K562 (cell line): ENCODE results near the gene VPS35L. TPM values are rescaled to one million over a fixed set of nuclear protein-coding genes. Genes with fewer than 3 reads are reported as not detected.

ENCODE experiments used
- ATAC-seq: fragments of 200-7000 bp; cut with Tn5 transposase; 3 replicates; pipeline ENCODE4 v1.9.1; 2020; ENCODE audit warnings: moderate library complexity
- BruUV-seq: library from RNA; stranded (reverse); fragments of 400-500 nt; replicated peaks from 2 replicates; lab custom pipeline; 2021; lab: Mats Ljungman, UMichigan
- CTCF ChIA-PET: fragments of 300-600 bp; formaldehyde crosslinking; extraction: SDS; loops from one replicate; lab custom pipeline; 2021; ENCODE audit warnings: low intra/inter-chr PET ratio; lab: Yijun Ruan, JAX
- POLR2A ChIA-PET: fragments of 300-600, 350-650 bp; sonication (Branson Sonifier 250); formaldehyde crosslinking; extraction: SDS; loops from one replicate; lab custom pipeline; 2021; ENCODE audit warnings: antibody characterized with exemption, inconsistent platforms; lab: Yijun Ruan, JAX
- DNase-seq, 4 experiments: peaks; one replicate each; pipeline versions ENCODE4 v3.0.0 to v3.0.0-alpha.2; 2011 to 2018; ENCODE audit warnings: low spot score in 3 of 4, mixed read lengths in 3 of 4; ENCODE audit errors: extremely low read depth in 1 of 4
- FAIRE-seq: peaks from 2 replicates; lab custom pipeline; 2011; peaks lifted over from hg19 to GRCh38; lab: Jason Lieb, UNC
- H2AFZ ChIP-seq: 2 replicates; pipeline ENCODE4 v1.6.0; 2011; ENCODE audit warnings: low read depth, low read length, control low read depth, inconsistent platforms
- H3K27ac ChIP-seq: fragments of 200-600 bp; 3 replicates; pipeline ENCODE4 v1.8.0; 2011; ENCODE audit warnings: low read depth, mild to moderate bottlenecking, control low read depth, inconsistent platforms, low read length, moderate library complexity, mixed read lengths; ENCODE audit errors: extremely low read depth
- H3K27me3 ChIP-seq, 2 experiments: fragments of 300-600 bp in 1 of 2; 2 replicates in 1 of 2; 3 replicates in 1 of 2; pipeline versions ENCODE4 v1.6.0 to v1.8.0; 2011; ENCODE audit warnings: inconsistent platforms in 2 of 2, low read length in 2 of 2, mild to moderate bottlenecking in 1 of 2, mixed read lengths in 1 of 2, moderate library complexity in 1 of 2; ENCODE audit not compliant: control insufficient read depth in 2 of 2, insufficient read depth in 2 of 2
- H3K36me3 ChIP-seq: fragments of 300-600 bp; 3 replicates; pipeline ENCODE4 v1.8.0; 2011; ENCODE audit warnings: mild to moderate bottlenecking, low read length, inconsistent platforms; ENCODE audit not compliant: control insufficient read depth, insufficient read depth
- H3K4me1 ChIP-seq, 2 experiments: fragments of 200-600 bp in 1 of 2; replicated peaks in 1 of 2; 2 replicates in 1 of 2; 3 replicates in 1 of 2; pipeline versions ENCODE4 v1.5.1 to v1.8.0; 2011; ENCODE audit warnings: inconsistent platforms in 2 of 2, low read length in 2 of 2, mild to moderate bottlenecking in 1 of 2, mixed read lengths in 1 of 2, moderate library complexity in 1 of 2; ENCODE audit not compliant: control insufficient read depth in 2 of 2, insufficient read depth in 2 of 2
- H3K4me2 ChIP-seq: 2 replicates; pipeline ENCODE4 v1.6.1; 2011; ENCODE audit warnings: low read length, control low read depth, inconsistent platforms, mixed read lengths; ENCODE audit not compliant: insufficient read depth
- H3K4me3 ChIP-seq: fragments of 200-600 bp; sonication (generic), shearing (Covaris generic); 2 replicates; pipeline ENCODE4 v1.5.1; 2016; ENCODE audit warnings: control low read depth, inconsistent platforms
- H3K79me2 ChIP-seq: fragments of 200-600 bp; 3 replicates; pipeline ENCODE4 v1.8.0; 2011; ENCODE audit warnings: low read length, inconsistent platforms; ENCODE audit not compliant: control insufficient read depth, insufficient read depth
- H3K9ac ChIP-seq, 2 experiments: 2 replicates each; pipeline versions ENCODE4 v1.6.0 to v1.6.1; 2011; ENCODE audit warnings: low read depth in 2 of 2, low read length in 2 of 2, control low read depth in 1 of 2, inconsistent platforms in 1 of 2, mild to moderate bottlenecking in 1 of 2, mixed read lengths in 1 of 2; ENCODE audit not compliant: insufficient read depth in 1 of 2
- H3K9me1 ChIP-seq: one replicate; pipeline ENCODE4 v1.6.0; 2011; ENCODE audit warnings: inconsistent platforms, mild to moderate bottlenecking, low read length, moderate library complexity; ENCODE audit not compliant: control insufficient read depth, insufficient read depth
- H3K9me3 ChIP-seq: replicated peaks from 2 replicates; pipeline ENCODE4 v1.5.1; 2011; ENCODE audit warnings: low read depth, low read length, inconsistent platforms; ENCODE audit not compliant: control insufficient read depth, insufficient read depth
- H4K20me1 ChIP-seq: replicated peaks from 2 replicates; pipeline ENCODE4 v1.6.1; 2011; ENCODE audit warnings: low read length, inconsistent platforms, mixed read lengths; ENCODE audit not compliant: control insufficient read depth, insufficient read depth
- E2F4 ChIP-seq: sonication (generic); formaldehyde crosslinking; IDR thresholded peaks from 2 replicates; pipeline ENCODE4 v1.8.0; 2022; ENCODE audit warnings: mild to moderate bottlenecking, low read depth, missing genetic modification reagents
- PHB2 ChIP-seq: fragments of 450-650 bp; IDR thresholded peaks from 2 replicates; pipeline ENCODE4 v1.6.1; 2017; ENCODE audit warnings: low read depth
- POLR2G ChIP-seq: fragments of 200-400 bp; formaldehyde crosslinking; IDR thresholded peaks from 2 replicates; pipeline ENCODE4 v1.6.1; 2017; ENCODE audit warnings: low read depth, mild to moderate bottlenecking, antibody characterized with exemption, low read length, moderate library complexity
- ZFPM2 ChIP-seq: fragments of 250-450 bp; sonication (Bioruptor Pico); IDR thresholded peaks from 2 replicates; pipeline ENCODE4 v1.5.1; 2022; ENCODE audit warnings: mild to moderate bottlenecking
- ZNF253 ChIP-seq: fragments of 250-450 bp; sonication (Bioruptor Pico); conservative IDR thresholded peaks from 2 replicates; pipeline ENCODE4 v1.6.1; 2021; ENCODE audit warnings: mild to moderate bottlenecking
- ZNF3 ChIP-seq: fragments of 250-450 bp; sonication (Bioruptor Pico); IDR thresholded peaks from 2 replicates; pipeline ENCODE4 v1.5.0; 2021; ENCODE audit warnings: mild to moderate bottlenecking, moderate library complexity
- WGBS: fragments of 100-300 bp; shearing (Covaris generic); methylation state at CpG from one replicate; pipeline ENCODE4 v1.1.6; 2016; ENCODE audit warnings: low coverage, mixed read lengths; ENCODE audit not compliant: insufficient coverage; ENCODE audit errors: missing lambda C conversion rate; 5-methylcytosine and 5-hydroxymethylcytosine counted together
- in situ Hi-C: fragments of 300-500 bp; cut with MboI; formaldehyde crosslinking; loops from 4 replicates; pipeline ENCODE4 v1.15.0; 2018; ENCODE audit warnings: inconsistent platforms, mixed read lengths
- intact Hi-C: fragments of 100-400 bp; cut with micrococcal nuclease; formaldehyde crosslinking; loops from 2 replicates; pipeline ENCODE4 v1.14.2; 2022
- polyA plus RNA-seq, 8 experiments: library from polyadenylated mRNA; depleted of rRNA in 4 of 8; stranded (reverse) in 5 of 8; unstranded in 3 of 8; fragments of >200 nt; fragmentation: Nextera tagmentation in 2 of 8; fragmentation: Illumina TruSeq in 1 of 8; extraction: Ambion mirVana in 2 of 8; extraction: Trizol in 1 of 8; gene quantifications; 2 replicates each; pipeline versions ENCODE4 v1.2.1 to v1.2.3, GENCODE V29; 2011 to 2014; ENCODE audit warnings: inconsistent platforms in 1 of 8, missing spikeins in 1 of 8
- total RNA-seq, 7 experiments: library from RNA; depleted of rRNA in 6 of 7; stranded (reverse); fragments of >200 nt in 6 of 7; fragmentation: Illumina TruSeq in 2 of 7; extraction: Trizol in 2 of 7; gene quantifications; 2 replicates each; pipeline versions ENCODE4 v1.2.1 to v1.2.3, GENCODE V29; 2011 to 2021; ENCODE audit warnings: low replicate concordance in 1 of 7

VPS35L gene
- total and polyA plus RNA-seq, 9 of the 15 experiments (the other 6 are each of a cell fraction or from before 2014, with no cell fraction given) = 10.2 to 30.4 (median 20.1) TPM

GRCh38 chr16:19696961-19697360, 141.5 kb downstream of the VPS35L start:
- POLR2A ChIA-PET = interaction anchor here (0.9 to 1.7 kb wide), 4 partner anchors 8 to 20 kb away, joined by 3 to 5 read pairs (median 4); no protein-coding TSS in a partner anchor
- DNase-seq = no peak
- H3K9ac ChIP-seq = no peak overlapping the region
- FAIRE-seq = no peak
- CTCF ChIA-PET = no interaction called here
- no peaks in the 10 kb centered on the region for H3K9me3 ChIP-seq
- H3K27ac ChIP-seq = no peak overlapping the region
- no peak overlapping the region for H3K4me2 ChIP-seq
- 89% methylated on average over 15 of the region's 15 CpGs for WGBS
- in situ Hi-C loops = no loop called here
- H3K79me2 ChIP-seq = no peaks in the 10 kb centered on the region; the same call in 2 of the 3 replicates
- no TSS peak for BruUV-seq
- no peak overlapping the region for H3K4me3 ChIP-seq
- H3K9me1 ChIP-seq = no peaks in the 10 kb centered on the region
- H3K27me3 ChIP-seq = no peaks in the 10 kb centered on the region
- no peak for TF ChIP-seq PHB2
- TF ChIP-seq ZNF253 (CRISPR knock-in tag) = no peak
- TF ChIP-seq POLR2G = peak; percentile 62
- no peak for TF ChIP-seq ZNF3 (CRISPR knock-in tag)
- no peak for TF ChIP-seq ZFPM2
- no peak for TF ChIP-seq E2F4
- TF ChIP-seq, all 486 proteins: peak for 1
- Histone ChIP-seq H3K36me3 (peaks cover 39% of the 10 kb centered on the region; the same call in 2 of the 3 replicates), H2AFZ (no peak overlapping the region), H3K4me1 (peaks cover 6 to 9% of the 10 kb centered on the region in 2 experiments; a peak in 4 of 5 replicates), H4K20me1 (peaks cover 11% of the 10 kb centered on the region; the same call in 1 of the 2 replicates)
- intact Hi-C loops = no loop called here
- no peak for ATAC-seq
